Activated CD8-positive, alpha-beta T cell treated with anti-CD3 and anti-CD28 coated beads for 36 hours (primary cell): ENCODE data around the gene GANC. TPM values are rescaled to one million over a fixed set of nuclear protein-coding genes. Genes with fewer than 3 reads are reported as not detected.
"Not testable (repeated sequence)": the region's sequence is repeated elsewhere in the genome, so short reads cannot be mapped to it uniquely, and the experiment has no call there.

ENCODE experiments used
- ATAC-seq: fragments of 200-7000 bp; cut with Tn5 transposase; one replicate; pipeline ENCODE4 v1.10.0; 2021; ENCODE audit warnings: mild to moderate bottlenecking, moderate library complexity
- CTCF ChIA-PET: fragments of 350-600 bp; sonication (Branson Sonifier 250); formaldehyde crosslinking; loops from one replicate; lab custom pipeline; 2021; ENCODE audit warnings: antibody characterized with exemption; lab: Charles Lee
- POLR2A ChIA-PET: fragments of 350-600 bp; sonication (Branson Sonifier 250); formaldehyde crosslinking; loops from one replicate; lab custom pipeline; 2021; ENCODE audit warnings: antibody characterized with exemption; lab: Charles Lee
- DNase-seq: peaks from one replicate; pipeline ENCODE4 v3.0.0-alpha.2; 2020
- H3K27ac Mint-ChIP-seq: one replicate; pipeline ENCODE4 v1.8.0; 2021; ENCODE audit warnings: mild to moderate bottlenecking, mixed read lengths
- H3K27me3 Mint-ChIP-seq: one replicate; pipeline ENCODE4 v1.8.0; 2021; ENCODE audit warnings: mixed read lengths
- H3K36me3 Mint-ChIP-seq: one replicate; pipeline ENCODE4 v1.8.0; 2021; ENCODE audit warnings: low read depth, mixed read lengths
- H3K4me1 Mint-ChIP-seq: one replicate; pipeline ENCODE4 v1.8.0; 2021; ENCODE audit warnings: low read depth, mixed read lengths
- H3K4me3 Mint-ChIP-seq: one replicate; pipeline ENCODE4 v1.8.0; 2021; ENCODE audit warnings: mild to moderate bottlenecking, moderate library complexity, mixed read lengths
- H3K9me3 Mint-ChIP-seq: one replicate; pipeline ENCODE4 v1.8.0; 2021; ENCODE audit warnings: mixed read lengths
- CTCF ChIP-seq: fragments of 200-600 bp; IDR thresholded peaks from one replicate; pipeline ENCODE4 v1.8.0; 2022; ENCODE audit warnings: antibody characterized with exemption, mild to moderate bottlenecking
- intact Hi-C: fragments of 100-400 bp; cut with micrococcal nuclease; formaldehyde crosslinking; loops from one replicate; pipeline ENCODE4 v1.10.0; 2022
- total RNA-seq, 2 experiments: library from RNA; stranded (reverse); gene quantifications; one replicate each; pipeline ENCODE4 v1.2.3, GENCODE V29; 2021

GANC gene
- 10 to 100 TPM; 18.0 to 22.2 TPM for total RNA-seq

GRCh38 chr15:42272939-42273899 is at the start of gene GANC, which contains the start of gene TMEM87A:
Gene GANC, plus strand, starts transcription at chr15:42273201. Its CDS starts 1,281 bp downstream, at chr15:42274482.
Gene TMEM87A, minus strand, starts transcription at chr15:42273433. Its CDS starts 35 bp downstream, at chr15:42273398.
- ChIA-PET POLR2A (interaction anchor here (0.6 to 1.7 kb wide), 9 partner anchors 10 to 506 kb away, joined by 3 to 7 read pairs (median 4); partner anchors contain the start of gene ZNF106), CTCF (interaction anchor here (0.5 to 1.0 kb wide), 3 partner anchors 13 to 667 kb away, joined by 3 read pairs; no protein-coding TSS in a partner anchor)

GRCh38 chr15:42226648-42227047 is 46.4 kb upstream of the GANC start:
- ATAC-seq, result no peak
- Mint-ChIP-seq H3K27me3 (no peaks in the 10 kb centered on the region), H3K9me3 (no peaks in the 10 kb centered on the region), H3K4me3 (no peak overlapping the region), H3K36me3 (peaks cover 16% of the 10 kb centered on the region), H3K27ac (no peak overlapping the region), H3K4me1 (no peaks in the 10 kb centered on the region)
- DNase-seq, result no peak
- CTCF ChIA-PET, result no interaction called here
- intact Hi-C loops, result no loop called here
- POLR2A ChIA-PET, result no interaction called here
- TF ChIP-seq CTCF, result no peak

More at GRCh38 chr15:42272939-42273899, at the start of gene GANC, which contains the start of gene TMEM87A:
- peak within 1 kb of the TSS; percentile 92 for H3K4me3 Mint-ChIP-seq
- H3K4me1 Mint-ChIP-seq, result peaks cover 35% of the 10 kb centered on the region
- intact Hi-C loops, result no loop called here
- no peaks in the 10 kb centered on the region for H3K9me3 Mint-ChIP-seq
- no peaks in the 10 kb centered on the region for H3K27me3 Mint-ChIP-seq
- peak; percentile 96 for ATAC-seq
- DNase-seq, result peak; percentile 98
- H3K27ac Mint-ChIP-seq, result peak within 1 kb of the TSS; percentile 99
- TF ChIP-seq CTCF, result no peak
- peaks cover 7% of the 10 kb centered on the region for H3K36me3 Mint-ChIP-seq

GRCh38 chr15:42228036-42228435 is 45.0 kb upstream of the GANC start:
- no peak for ATAC-seq
- Mint-ChIP-seq H3K27ac (no peak overlapping the region), H3K4me1 (no peaks in the 10 kb centered on the region), H3K27me3 (no peaks in the 10 kb centered on the region), H3K9me3 (no peaks in the 10 kb centered on the region), H3K4me3 (no peak overlapping the region), H3K36me3 (peaks cover 18% of the 10 kb centered on the region)
- intact Hi-C loops, result no loop called here
- no peak for TF ChIP-seq CTCF
- ChIA-PET CTCF (interaction anchor here (1.0 to 1.8 kb wide), 2 partner anchors 13 to 49 kb away, joined by 3 read pairs; no protein-coding TSS in a partner anchor), POLR2A (interaction anchor here (0.7 kb wide), 1 partner anchor 43 kb away, joined by 4 read pairs; no protein-coding TSS in a partner anchor)
- DNase-seq, result no peak

GRCh38 chr15:42228981-42229380 is 44.0 kb upstream of the GANC start:
- H3K27ac Mint-ChIP-seq, result not testable (repeated sequence)
- POLR2A ChIA-PET, result interaction anchor here (0.6 to 0.7 kb wide), 2 partner anchors 44 to 277 kb away, joined by 3 to 4 read pairs; no protein-coding TSS in a partner anchor
- CTCF ChIA-PET, result interaction anchor here (1.8 kb wide), 1 partner anchor 12 kb away, joined by 3 read pairs; no protein-coding TSS in a partner anchor

GRCh38 chr15:42231088-42231487 is 41.9 kb upstream of the GANC start:
- Mint-ChIP-seq H3K36me3 (peaks cover 20% of the 10 kb centered on the region), H3K9me3 (no peaks in the 10 kb centered on the region), H3K27me3 (no peaks in the 10 kb centered on the region), H3K27ac (no peak overlapping the region), H3K4me3 (no peak overlapping the region), H3K4me1 (no peaks in the 10 kb centered on the region)
- CTCF ChIA-PET, result interaction anchor here (1.3 kb wide), 1 partner anchor 147 kb away, joined by 3 read pairs; no protein-coding TSS in a partner anchor
- ATAC-seq (no peak), DNase-seq (no peak)
- no peak for TF ChIP-seq CTCF
- POLR2A ChIA-PET, result no interaction called here
- intact Hi-C loops, result no loop called here

More at GRCh38 chr15:42228981-42229380, 44.0 kb upstream of the GANC start:
- DNase-seq, H3K9me3 Mint-ChIP-seq, intact Hi-C loops, H3K4me3 Mint-ChIP-seq, H3K4me1 Mint-ChIP-seq, H3K27me3 Mint-ChIP-seq, ATAC-seq: not testable (repeated sequence)
- peaks cover 18% of the 10 kb centered on the region for H3K36me3 Mint-ChIP-seq
